ENCODE results near the gene ZNF672. TPM values are rescaled to one million over a fixed set of nuclear protein-coding genes. Genes with fewer than 3 reads are reported as not detected.
"Not testable (repeated sequence)": the region's sequence is repeated elsewhere in the genome, so short reads cannot be mapped to it uniquely, and the experiment has no call there.

Gene ZNF672
- total RNA-seq, result 73.2 TPM

GRCh38 chr1:248837781-248838356 lies at the start of gene ZNF672:
ZNF672 (plus strand) TSS chr1:248838224; CDS start chr1:248847275, 9,051 bp downstream.
- DNase-seq (ENCODE audit: low read depth in 2 of 3, low spot score in 2 of 3), result peak; percentile 74 to 97 (median 94)

GRCh38 chr1:248788327-248788726 lies 49.7 kb upstream of the ZNF672 start:
- DNase-seq (ENCODE audit: low read depth in 2 of 3, low spot score in 2 of 3), result no peak

DNA sequence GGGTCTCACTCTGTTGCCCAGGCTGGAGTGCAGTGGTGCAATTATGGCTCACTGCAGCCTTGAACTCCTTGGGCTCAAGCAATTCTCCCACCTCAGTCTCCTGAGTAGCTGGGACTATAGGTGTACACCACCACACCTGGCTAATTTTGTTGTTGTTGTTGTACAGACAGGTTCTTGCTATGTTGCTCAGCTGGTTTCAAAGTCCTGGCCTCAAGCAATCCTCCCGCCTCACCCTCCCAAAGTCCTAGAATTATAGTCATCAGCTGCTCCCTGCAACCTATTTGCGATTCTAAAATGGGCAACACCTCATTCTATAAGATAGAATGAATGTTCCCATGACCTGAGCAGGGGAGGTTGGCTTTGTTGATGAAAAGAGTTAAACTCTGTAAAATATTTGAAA lies 48.7 kb upstream of the ZNF672 start:
- not testable (repeated sequence) for DNase-seq (ENCODE audit: low read depth in 2 of 3, low spot score in 2 of 3)

- no peak for DNase-seq (ENCODE audit: low read depth in 2 of 3, low spot score in 2 of 3)
Observed at GRCh38 chr1:248790456-248790855, 47.6 kb upstream of the ZNF672 start.

GRCh38 chr1:248791010-248791409 lies 47.0 kb upstream of the ZNF672 start:
- no peak for DNase-seq (ENCODE audit: low read depth in 2 of 3, low spot score in 2 of 3)

DNA sequence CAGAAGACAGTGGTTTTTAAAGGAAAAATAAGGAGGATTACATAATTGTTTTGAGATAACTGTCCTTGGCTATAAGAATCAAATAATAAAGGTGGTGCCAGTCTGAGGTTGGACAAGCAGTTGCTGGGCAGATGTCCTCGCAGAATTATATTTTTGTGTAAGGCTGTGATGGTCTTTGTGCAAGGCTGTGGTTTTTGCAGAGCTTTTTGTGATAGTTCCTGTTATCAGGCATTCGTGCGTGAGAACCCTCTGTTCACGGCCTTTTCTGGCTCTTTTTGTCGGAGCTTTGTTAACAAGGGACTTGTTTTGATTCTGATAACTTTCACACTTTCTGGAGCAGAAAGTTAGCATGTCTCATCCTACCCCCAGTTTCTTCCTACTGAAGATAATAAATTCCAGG lies 45.7 kb upstream of the ZNF672 start:
- DNase-seq (ENCODE audit: low read depth in 2 of 3, low spot score in 2 of 3), result no peak

DNA sequence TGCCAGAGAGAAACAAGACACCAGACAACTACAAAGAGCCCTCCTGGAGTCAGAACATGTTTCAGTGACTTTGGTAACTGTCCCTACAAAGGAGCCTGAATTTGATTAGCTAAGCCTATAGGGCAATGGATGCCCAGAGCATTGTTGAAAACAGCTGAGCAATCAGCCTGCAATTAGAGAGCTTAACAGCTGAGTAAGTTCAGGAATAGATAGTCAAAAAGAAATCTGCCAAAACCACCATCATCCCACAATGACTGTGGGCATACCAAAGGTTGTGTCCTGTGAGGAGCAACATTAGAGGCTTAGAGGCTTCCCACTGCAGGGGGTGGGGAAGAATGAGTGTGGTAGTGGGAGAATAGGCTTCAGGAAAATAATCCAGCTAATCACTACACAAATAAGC lies 44.4 kb upstream of the ZNF672 start:
- no peak for DNase-seq (ENCODE audit: low read depth in 2 of 3, low spot score in 2 of 3)

DNA sequence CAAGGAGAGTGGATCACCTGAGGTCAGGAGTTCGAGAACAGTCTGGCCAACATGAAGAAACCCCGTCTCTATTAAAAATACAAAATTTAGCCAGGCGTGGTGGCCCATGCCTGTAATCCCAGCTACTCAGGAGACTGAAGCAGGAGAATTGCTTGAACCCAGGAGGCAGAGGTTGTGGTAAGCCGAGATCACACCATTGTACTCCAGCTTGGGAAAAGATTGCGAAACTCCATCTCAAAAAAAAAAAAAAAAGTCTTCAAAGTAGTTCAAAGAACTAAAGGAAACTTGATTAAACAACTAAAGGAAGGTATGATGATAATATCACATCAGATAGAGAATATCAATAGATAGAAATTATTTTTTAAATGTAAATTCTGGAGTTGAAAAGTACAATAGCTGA lies 43.4 kb upstream of the ZNF672 start:
- not testable (repeated sequence) for DNase-seq (ENCODE audit: low read depth in 2 of 3, low spot score in 2 of 3)

DNA sequence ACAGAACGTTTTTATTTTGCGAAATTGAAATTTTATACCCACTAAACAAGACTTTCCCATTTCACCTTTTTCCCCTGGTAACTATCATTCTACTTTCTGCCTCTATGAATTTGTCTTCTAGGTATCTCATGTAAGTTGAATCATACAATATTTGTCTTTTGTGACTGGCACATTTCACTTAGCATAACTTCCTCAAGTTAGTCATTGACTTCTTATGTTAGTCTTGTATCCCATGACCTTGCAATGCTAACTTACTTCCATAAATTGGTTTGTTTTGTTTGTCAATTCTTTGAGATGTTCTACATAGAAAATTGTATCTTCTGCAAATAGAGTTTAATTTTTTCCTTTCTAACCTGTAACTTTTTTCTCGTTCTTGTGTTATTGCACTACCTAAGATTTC lies 39.2 kb upstream of the ZNF672 start:
- no peak for DNase-seq (ENCODE audit: low read depth in 2 of 3, low spot score in 2 of 3)

- no peak for DNase-seq (ENCODE audit: low read depth in 2 of 3, low spot score in 2 of 3)
Observed at GRCh38 chr1:248800459-248800858, 37.6 kb upstream of the ZNF672 start.

- no peak for DNase-seq (ENCODE audit: low read depth in 2 of 3, low spot score in 2 of 3)
Observed at GRCh38 chr1:248802454-248802853, 35.6 kb upstream of the ZNF672 start.

DNA sequence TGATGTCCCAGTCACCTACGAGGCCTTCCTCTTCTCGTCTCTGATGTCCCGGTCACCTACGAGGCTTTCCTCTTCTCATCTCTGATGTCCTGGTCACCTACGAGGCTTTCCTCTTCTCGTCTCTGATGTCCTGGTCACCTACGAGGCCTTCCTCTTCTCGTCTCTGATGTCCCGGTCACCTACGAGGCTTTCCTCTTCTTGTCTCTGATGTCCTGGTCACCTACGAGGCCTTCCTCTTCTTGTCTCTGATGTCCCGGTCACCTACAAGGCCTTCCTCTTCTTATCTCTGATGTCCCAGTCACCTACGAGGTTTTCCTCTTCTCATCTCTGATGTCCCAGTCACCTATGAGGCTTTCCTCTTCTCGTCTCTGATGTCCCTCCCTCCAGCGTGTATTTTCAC lies 34.5 kb upstream of the ZNF672 start:
- DNase-seq (ENCODE audit: low read depth in 2 of 3, low spot score in 2 of 3), result not testable (repeated sequence)

GRCh38 chr1:248804771-248805681 lies 33.0 kb upstream of the ZNF672 start:
- peak in 2 of 3 donors; percentile 73 to 93 for DNase-seq (ENCODE audit: low read depth in 2 of 3, low spot score in 2 of 3)

DNA sequence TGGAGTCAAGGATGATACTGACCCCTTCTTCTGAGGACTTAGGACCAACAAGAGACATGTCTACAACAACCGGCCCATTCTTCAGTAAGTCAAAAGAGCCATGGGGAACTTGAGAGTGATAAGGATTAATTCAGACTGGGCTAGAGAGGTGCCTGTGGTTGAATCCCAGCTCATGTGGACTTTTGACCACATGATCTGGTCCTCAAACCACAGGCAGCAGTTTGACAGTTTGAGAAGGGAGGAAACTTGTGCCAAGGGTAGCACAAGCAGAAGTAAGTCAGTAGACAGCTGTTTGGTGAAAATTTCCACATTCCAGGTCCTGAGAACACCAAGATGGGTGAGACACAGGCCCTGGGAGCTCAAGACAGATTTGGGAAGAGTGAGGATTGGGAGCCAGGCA lies 32.1 kb upstream of the ZNF672 start:
- DNase-seq (ENCODE audit: low read depth in 2 of 3, low spot score in 2 of 3), result peak in 2 of 3 donors; percentile 39 to 63

GRCh38 chr1:248807067-248807737 lies 30.8 kb upstream of the ZNF672 start:
- peak; percentile 16 to 65 (median 49) for DNase-seq (ENCODE audit: low read depth in 2 of 3, low spot score in 2 of 3)

GRCh38 chr1:248808876-248809275 lies 29.1 kb upstream of the ZNF672 start:
- DNase-seq (ENCODE audit: low read depth in 2 of 3, low spot score in 2 of 3), result no peak

GRCh38 chr1:248810000-248810726 lies 27.9 kb upstream of the ZNF672 start:
- DNase-seq (ENCODE audit: low read depth in 2 of 3, low spot score in 2 of 3), result no peak

DNA sequence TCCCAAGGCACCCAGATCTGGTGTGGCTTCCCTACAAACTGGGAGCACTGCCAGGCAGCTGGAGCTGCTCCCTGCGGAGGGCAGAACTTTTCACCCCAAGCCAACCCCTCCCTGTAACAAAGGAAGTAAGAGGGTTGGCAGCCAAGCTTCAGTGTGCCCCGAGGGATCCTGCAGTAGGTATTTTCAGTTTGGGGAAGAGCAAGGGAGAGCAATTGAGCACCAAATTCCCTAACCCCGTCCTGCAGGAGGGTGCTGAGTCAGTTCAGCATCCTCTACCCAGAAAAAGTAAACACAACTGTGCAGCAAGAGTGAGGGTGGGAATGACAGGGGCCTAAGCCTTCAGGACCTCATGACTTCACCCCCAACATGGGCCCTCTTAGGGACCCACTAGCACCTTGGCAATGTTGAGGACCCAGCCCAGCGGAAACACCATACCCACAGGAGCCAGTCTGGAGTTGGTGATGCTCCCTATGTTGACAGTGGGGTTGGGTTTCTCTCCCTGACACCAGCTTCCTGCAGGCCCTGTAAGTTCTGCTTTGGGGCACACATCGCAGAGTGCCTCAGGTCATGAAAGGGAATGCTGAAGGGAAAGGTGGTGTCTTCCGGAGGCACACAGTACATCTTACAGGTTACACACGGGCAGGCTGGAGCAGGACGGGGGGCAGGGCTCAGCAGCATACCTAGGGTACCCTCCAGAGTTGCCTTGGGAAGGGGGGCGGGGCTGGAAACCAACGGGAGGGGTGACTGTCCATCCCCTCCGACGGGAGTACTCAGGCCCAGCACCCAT lies 27.1 kb upstream of the ZNF672 start:
- DNase-seq (ENCODE audit: low read depth in 2 of 3, low spot score in 2 of 3), result no peak

- no peak for DNase-seq (ENCODE audit: low read depth in 2 of 3, low spot score in 2 of 3)
Observed at GRCh38 chr1:248811514-248812490, 26.2 kb upstream of the ZNF672 start.

Measured in hematopoietic multipotent progenitor cell (in vitro differentiated cells).